ENCODE results near the gene GVQW3. TPM values are rescaled to one million over a fixed set of nuclear protein-coding genes. Genes with fewer than 3 reads are reported as not detected.

Gene GVQW3
- polyA plus RNA-seq, 3 donors, result 0.15 to 1.1 TPM; not detected in 1

GRCh38 chr11:76391811-76392475 lies 10.8 kb downstream of the GVQW3 start:
- Mint-ChIP-seq H3K27me3 (ENCODE audit: low read depth in 3 of 3) (peaks cover 0 to 3% (median 1%) of the 10 kb centered on the region in 3 donors), H3K4me1 (peaks cover 12% of the 10 kb centered on the region), H3K36me3 (no peaks in the 10 kb centered on the region), H3K27ac (peak overlapping the region in 2 of 7 donors; percentile 11 to 26), H3K9me3 (peaks cover 0 to 5% (median 0%) of the 10 kb centered on the region in 7 donors), H3K4me3 (no peak overlapping the region)
- WGBS (ENCODE audit: insufficient coverage), result 100% methylated on average over 3 of the region's 7 CpGs
- Histone ChIP-seq H3K9ac (ENCODE audit: insufficient read depth, low read length, poor library complexity, severe bottlenecking) (no peak overlapping the region), H3K4me1 (ENCODE audit: control insufficient read depth in 1 of 2, insufficient read depth in 2 of 2, low read length in 2 of 2) (peaks cover 0 to 3% of the 10 kb centered on the region in 2 donors), H4K20me1 (ENCODE audit: insufficient read depth, low read length) (no peaks in the 10 kb centered on the region), H3K4me3 (replicated peaks in 1 of 3; ENCODE audit: low read depth in 2 of 3, low read length in 3 of 3) (no peak overlapping the region), H3K27me3 (ENCODE audit: control insufficient read depth in 2 of 2, insufficient read depth in 2 of 2, low read length in 2 of 2) (no peaks in the 10 kb centered on the region), H3K36me3 (replicated peaks in 1 of 2; ENCODE audit: control insufficient read depth in 1 of 2, insufficient read depth in 2 of 2, low read length in 2 of 2) (no peaks in the 10 kb centered on the region), H3K9me3 (replicated peaks in 1 of 2; ENCODE audit: control insufficient read depth in 1 of 2, insufficient read depth in 1 of 2, low read length in 2 of 2) (no peaks in the 10 kb centered on the region), H3K79me2 (ENCODE audit: insufficient read depth, low read length) (no peaks in the 10 kb centered on the region), H3K4me2 (replicated peaks; ENCODE audit: extremely low read depth, low read length, poor library complexity, severe bottlenecking) (no peak overlapping the region), H3K27ac (ENCODE audit: low read depth in 1 of 2, low read length in 2 of 2) (no peak overlapping the region), H2AFZ (ENCODE audit: insufficient read depth, low read depth, low read length, poor library complexity, severe bottlenecking) (no peak overlapping the region)
- intact Hi-C loops (cut with micrococcal nuclease), result no loop called here
- no peak for TF ChIP-seq CTCF (IDR thresholded peaks at IDR 0.05)
- DNase-seq, result no peak

- Mint-ChIP-seq H3K27me3 (ENCODE audit: low read depth in 3 of 3) (peaks cover 0 to 3% (median 1%) of the 10 kb centered on the region in 3 donors), H3K27ac (peak overlapping the region in 5 of 7 donors; percentile 25 to 84 (median 76)), H3K4me3 (peak overlapping the region in 1 of 2 donors; percentile 15), H3K9me3 (peaks cover 0 to 5% (median 0%) of the 10 kb centered on the region in 7 donors), H3K36me3 (no peaks in the 10 kb centered on the region), H3K4me1 (peaks cover 12% of the 10 kb centered on the region)
- Histone ChIP-seq H3K27me3 (ENCODE audit: control insufficient read depth in 2 of 2, insufficient read depth in 2 of 2, low read length in 2 of 2) (no peaks in the 10 kb centered on the region), H3K4me1 (ENCODE audit: control insufficient read depth in 1 of 2, insufficient read depth in 2 of 2, low read length in 2 of 2) (peaks cover 0 to 3% of the 10 kb centered on the region in 2 donors), H3K4me3 (replicated peaks in 1 of 3; ENCODE audit: low read depth in 2 of 3, low read length in 3 of 3) (no peak overlapping the region), H3K27ac (ENCODE audit: low read depth in 1 of 2, low read length in 2 of 2) (no peak overlapping the region), H3K36me3 (replicated peaks in 1 of 2; ENCODE audit: control insufficient read depth in 1 of 2, insufficient read depth in 2 of 2, low read length in 2 of 2) (no peaks in the 10 kb centered on the region), H2AFZ (ENCODE audit: insufficient read depth, low read depth, low read length, poor library complexity, severe bottlenecking) (no peak overlapping the region), H3K4me2 (replicated peaks; ENCODE audit: extremely low read depth, low read length, poor library complexity, severe bottlenecking) (no peak overlapping the region), H3K9me3 (replicated peaks in 1 of 2; ENCODE audit: control insufficient read depth in 1 of 2, insufficient read depth in 1 of 2, low read length in 2 of 2) (no peaks in the 10 kb centered on the region), H3K9ac (ENCODE audit: insufficient read depth, low read length, poor library complexity, severe bottlenecking) (no peak overlapping the region), H3K79me2 (ENCODE audit: insufficient read depth, low read length) (no peaks in the 10 kb centered on the region), H4K20me1 (ENCODE audit: insufficient read depth, low read length) (no peaks in the 10 kb centered on the region)
- WGBS (ENCODE audit: insufficient coverage), result no CpG with 5 or more reads among the region's 1 CpG
- DNase-seq, result peak; percentile 15 to 43 (median 26)
- TF ChIP-seq CTCF (IDR thresholded peaks at IDR 0.05), result no peak
- intact Hi-C loops (cut with micrococcal nuclease), result no loop called here
Observed at GRCh38 chr11:76392870-76393269, 11.7 kb downstream of the GVQW3 start.
